DMS153 treated with DMSO at 0.1 percent for 48 hours (cell line): Measurements from ENCODE around the gene AAK1.

Experiments
- DNase-seq: peaks from one replicate; lab custom pipeline; 2025; ENCODE audit not compliant: unreplicated experiment; lab: John Stamatoyannopoulos, UW

Gene AAK1

GRCh38 chr2:69546646-69547045 lies 96.9 kb downstream of the AAK1 start:
- no peak for DNase-seq

DNA sequence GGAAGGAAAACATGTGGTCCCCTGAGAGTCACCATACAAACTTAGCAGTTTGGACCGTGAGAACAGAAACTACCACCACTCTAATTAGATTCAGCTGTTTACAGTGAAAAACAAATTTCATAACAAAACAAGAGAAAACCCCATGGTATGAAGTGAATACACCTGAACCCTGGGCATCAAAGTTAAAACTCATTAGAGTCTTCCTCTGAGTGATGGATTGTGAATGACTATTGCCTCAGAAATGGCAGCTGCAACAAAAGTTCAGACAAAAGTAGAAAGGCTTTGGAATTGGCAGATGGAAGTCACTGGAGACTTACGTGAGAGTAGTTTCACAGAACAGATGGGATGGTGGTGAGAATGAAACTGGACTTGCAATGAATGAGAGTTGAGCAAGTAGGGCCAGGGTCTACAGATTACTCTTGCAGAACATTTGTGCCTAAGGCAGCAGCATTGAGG lies 98.0 kb downstream of the AAK1 start:
- DNase-seq = no peak

- no peak for DNase-seq
These were observed 98.6 kb downstream of the AAK1 start for GRCh38 chr2:69544951-69545350.

- DNase-seq = no peak
These were observed 104.0 kb downstream of the AAK1 start for GRCh38 chr2:69539549-69539908.

DNA sequence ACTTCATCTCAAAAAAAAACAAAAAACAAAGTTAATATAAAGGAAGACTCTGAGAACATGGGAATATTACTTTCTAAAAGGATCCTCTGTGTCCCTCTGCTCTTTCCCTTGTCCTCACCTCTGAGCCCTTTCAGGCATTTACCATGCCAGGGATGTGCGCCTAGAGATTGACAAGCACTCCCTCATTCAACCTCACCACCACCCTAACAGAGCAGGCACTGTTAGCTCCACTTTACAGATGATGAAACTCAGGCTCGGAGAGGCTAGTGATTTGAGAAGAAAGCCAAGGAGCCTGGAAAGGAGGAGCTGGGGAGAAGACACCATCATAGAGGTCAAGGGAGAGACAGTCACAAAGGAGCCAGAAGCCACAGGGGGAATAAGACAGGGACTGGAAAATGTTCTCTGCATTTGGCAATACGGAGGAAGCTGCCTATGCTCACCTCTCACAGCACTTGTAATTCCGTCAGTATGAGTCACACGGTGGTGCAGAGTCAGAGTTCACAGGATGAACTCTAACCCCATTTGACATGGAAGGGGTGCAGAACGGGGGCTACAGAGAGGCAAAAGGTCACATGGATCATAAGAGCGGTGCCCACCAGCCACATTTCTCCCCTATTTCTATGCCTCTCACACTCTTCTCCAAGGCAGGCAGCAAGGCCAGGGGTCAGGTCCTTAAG lies 104.5 kb downstream of the AAK1 start:
- DNase-seq = no peak

DNA sequence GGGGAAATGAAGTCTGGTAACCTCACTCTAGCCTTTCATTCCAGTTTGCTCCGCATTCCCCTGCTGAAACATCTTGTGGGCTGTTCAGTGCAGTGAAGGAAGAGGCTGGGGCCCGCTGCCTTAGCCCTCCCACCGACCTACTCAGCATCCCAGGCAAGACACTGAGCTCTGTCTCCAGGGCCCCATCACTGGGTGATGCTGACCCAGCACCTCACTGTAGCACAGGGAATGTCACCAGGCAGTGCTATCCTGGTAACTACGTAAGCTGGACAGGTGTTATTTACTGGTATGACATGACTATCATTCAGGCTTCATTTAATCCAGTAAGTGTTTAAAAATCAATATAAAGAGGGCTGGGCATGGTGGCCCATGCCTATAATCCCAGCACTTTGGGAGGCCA lies 105.3 kb downstream of the AAK1 start:
- DNase-seq = no peak

DNA sequence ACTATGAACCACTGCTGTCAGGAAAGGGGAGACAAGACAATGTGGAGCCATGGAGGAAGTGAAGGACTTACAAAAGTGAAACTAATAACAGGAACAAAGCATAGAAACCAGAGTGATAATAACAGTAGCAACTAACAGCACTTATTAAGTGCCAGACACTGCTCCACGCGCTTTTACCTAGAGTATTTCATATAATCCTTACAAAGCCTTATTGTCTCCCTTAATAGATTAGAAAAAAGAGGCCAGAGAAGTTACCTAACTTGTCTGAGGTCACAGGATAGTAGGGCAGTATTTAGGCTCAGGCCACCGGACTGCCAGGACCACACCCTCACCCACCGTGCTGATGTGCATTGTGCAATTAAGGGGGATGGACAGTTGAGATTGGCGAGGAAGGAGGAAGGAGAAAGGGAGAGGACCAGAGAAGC lies 107.7 kb downstream of the AAK1 start:
- no peak for DNase-seq

DNA sequence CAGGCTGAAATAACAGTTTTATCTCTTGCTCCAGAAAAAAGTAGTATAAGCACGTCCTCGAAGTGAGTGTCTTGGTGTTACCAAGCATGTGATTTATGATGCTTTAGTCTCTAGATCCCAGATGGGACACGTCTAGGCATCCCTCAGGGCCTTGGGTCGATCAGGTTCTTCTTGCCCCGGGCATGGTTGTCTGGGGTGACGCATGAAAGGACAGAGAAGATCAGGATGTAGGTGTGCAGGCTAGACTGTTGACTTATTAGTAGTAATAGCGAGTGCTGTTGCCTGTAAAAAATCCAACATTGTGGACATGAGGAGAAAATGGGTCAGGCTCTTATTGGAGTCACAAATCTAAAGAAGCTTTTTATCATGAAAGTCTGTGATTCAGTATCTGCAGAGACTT lies 112.4 kb downstream of the AAK1 start:
- DNase-seq = no peak

DNA sequence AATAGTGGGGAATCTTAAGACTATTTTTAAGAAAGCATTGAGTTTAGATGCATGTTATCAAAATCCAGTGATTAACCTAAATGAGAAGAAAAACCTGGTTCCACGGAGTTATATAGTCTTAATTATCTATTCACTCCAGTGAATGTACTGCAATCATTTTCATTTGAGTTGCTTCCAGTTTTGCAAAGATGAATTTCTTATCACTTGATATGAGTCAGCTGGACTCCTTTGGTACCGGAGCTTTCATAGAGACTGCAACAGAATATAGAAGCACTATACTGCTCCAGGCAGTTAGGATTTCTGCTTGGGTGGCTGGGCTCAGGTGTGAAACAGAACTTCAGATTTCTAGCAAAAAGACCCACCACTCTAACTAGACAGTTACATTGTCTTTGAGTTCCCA lies 114.1 kb downstream of the AAK1 start:
- DNase-seq = no peak

DNA sequence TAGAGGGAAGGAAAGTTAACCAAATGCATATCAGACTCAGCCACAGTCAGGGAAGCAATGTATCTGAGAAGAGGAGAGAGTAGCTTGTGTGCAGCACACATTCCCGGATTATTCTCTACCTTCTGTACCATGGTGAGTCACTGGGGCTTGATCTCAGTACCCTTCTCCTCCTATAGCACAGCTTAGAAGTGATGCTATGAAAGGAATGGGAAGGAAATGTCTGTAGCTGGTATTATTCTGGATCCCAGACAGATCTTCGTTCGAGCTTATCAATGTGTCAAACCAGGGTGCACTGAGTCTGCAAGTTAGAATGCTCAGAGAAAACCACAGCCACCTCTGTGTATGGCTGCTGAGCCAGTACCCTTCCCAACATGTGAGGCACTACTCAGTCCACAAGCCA lies 118.3 kb downstream of the AAK1 start:
- DNase-seq = no peak

GRCh38 chr2:69524799-69525198 lies 118.7 kb downstream of the AAK1 start:
- DNase-seq = no peak

DNA sequence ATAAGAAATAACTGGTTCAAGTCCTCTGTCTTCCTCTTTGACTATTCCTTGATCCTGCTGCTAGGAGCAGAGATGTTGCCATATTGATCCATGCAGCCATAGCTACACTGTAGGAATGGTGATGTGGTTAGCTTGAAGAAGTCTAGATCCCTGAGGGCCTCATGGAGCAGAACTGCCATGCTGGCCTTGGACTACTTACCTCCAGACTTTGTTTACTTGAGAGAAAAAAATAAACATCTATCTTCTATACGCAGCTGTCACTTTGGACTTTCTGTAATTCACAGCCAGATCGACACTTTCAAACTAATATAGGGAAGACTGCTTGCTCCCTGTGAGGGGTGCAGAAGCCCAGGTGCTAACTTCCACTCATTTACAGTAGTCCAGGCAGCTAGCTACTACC lies 121.8 kb downstream of the AAK1 start:
- DNase-seq = no peak

- DNase-seq = no peak
These were observed 124.7 kb downstream of the AAK1 start for GRCh38 chr2:69518841-69519240.

DNA sequence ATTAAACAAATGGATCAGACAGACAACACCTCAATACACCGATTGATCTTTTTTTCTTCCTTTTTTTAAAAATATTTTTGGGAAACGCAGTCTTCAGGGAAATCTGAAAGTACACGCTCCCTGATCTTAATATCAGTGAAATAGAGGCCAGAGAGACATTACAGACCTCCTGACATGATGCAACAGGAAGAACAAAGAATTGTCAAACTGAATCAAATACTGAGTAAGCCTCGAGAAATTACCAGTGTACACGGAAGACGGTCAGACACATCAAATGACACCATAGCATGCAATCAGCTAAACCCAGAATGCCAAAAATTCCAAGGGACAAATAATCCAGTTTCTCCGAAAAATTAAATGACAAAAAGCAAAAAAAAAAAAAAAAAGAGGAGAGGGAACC lies 126.1 kb downstream of the AAK1 start:
- no peak for DNase-seq

DNA sequence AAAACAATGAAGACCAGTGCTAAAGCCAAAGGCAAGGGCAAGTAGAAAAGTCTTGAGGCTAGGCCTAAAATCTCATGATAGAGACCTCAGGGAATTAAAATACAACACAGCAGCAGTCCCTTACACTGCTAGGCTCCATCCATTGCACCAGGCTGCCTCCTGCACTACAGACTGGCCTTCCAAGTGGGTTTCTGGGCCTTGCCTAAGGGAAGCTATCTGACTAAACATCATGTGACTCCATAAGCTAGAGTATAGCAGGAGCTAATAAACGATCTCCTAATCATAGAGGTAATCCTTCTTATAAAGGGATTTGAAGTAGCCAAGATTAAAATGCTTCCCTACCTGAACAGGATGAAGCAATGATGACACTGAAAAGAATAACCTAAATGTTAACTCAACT lies 128.7 kb downstream of the AAK1 start:
- DNase-seq = no peak

GRCh38 chr2:69514406-69514805 lies 129.1 kb downstream of the AAK1 start:
- DNase-seq = no peak

DNA sequence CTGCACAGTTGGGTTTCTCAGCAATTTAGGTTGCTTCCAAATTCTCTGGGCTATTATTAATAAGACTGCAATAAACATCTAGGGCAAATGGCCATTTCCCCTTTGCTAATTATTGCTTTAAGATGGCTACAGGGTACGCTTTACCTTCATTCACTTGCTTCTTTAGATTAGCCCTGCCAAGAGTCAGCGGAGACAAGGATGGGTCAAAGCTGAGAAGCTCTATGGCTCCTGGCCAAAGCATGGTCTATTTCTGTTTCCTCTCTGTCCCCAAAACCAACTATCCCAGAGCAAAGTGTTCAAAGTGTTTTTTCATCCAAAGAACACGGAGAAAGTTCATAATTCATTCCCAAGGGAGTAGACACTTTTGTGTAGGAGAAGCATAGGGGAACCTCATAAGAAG lies 131.1 kb downstream of the AAK1 start:
- no peak for DNase-seq

GRCh38 chr2:69510204-69510603 lies 133.3 kb downstream of the AAK1 start:
- DNase-seq = no peak

DNA sequence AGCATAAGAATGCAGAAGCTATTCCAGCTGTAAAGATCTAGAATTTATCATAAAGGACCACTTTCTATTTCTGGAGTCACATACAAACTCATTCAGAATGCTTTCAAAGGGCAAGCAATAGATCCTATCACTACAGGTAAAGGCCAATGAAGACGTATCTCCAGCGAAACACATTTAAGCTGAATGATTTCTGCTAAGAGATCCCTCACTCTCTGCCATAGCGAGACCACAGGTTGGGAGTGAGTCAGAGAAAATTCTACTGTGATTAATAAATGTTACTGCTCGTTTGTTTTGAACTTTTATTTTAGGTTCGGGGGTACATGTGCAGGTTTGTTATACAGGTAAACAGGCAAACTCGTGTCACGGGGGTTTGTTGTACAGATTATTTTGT lies 133.8 kb downstream of the AAK1 start:
- DNase-seq = no peak

GRCh38 chr2:69509011-69509749 lies 134.4 kb downstream of the AAK1 start:
- DNase-seq = no peak

- DNase-seq = no peak
These were observed 137.8 kb downstream of the AAK1 start for GRCh38 chr2:69505710-69506109.

DNA sequence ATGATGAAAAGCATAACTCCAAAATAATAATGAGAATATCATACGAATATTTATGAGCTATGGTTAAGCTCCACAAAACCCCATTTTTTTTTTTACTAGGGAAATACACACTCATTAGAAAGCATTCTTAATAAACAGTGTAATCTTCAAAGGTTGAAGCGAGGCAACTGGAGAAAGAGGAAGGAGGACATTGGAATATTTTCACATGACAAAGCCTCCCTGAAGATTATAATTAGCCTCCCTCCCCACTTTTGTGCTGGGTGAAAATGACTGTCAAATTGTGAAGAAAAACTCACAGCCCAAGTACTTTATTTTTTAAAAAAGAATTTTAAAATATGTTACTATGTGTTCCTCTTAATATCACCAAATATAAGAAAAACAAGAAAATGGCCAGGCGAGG lies 142.2 kb downstream of the AAK1 start:
- DNase-seq = no peak

DNA sequence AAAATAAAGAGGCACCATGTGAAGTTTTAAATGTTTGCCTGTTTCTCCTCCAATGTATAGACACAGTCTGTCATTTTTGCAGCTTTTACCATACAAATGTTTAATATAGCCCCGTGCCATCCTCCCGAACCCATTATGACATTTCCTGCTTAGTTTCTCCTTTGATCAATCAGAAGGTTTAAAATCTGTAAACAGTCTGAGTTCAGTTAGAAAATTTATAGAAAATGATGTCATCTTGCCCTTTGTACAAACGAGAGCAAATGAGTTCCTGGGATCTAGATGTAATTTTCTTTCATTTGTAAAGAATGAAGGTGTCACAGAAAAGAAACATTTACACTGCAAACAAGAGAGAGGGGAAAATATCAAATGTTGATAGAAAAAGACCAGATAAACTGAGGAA lies 143.6 kb downstream of the AAK1 start:
- no peak for DNase-seq
